ENCODE data around the gene OSBPL8. TPM values are rescaled to one million over a fixed set of nuclear protein-coding genes. Genes with fewer than 3 reads are reported as not detected.
"Not testable (repeated sequence)": the region's sequence is repeated elsewhere in the genome, so short reads cannot be mapped to it uniquely, and the experiment has no call there.

Gene OSBPL8
- total RNA-seq, 1 experiment from 2014 or later: 81.7 TPM

GRCh38 chr12:76515271-76515670, 44.3 kb downstream of the OSBPL8 start:
- peak overlapping the region; percentile 24; the same call in 1 of the 2 replicates for H3K27ac Mint-ChIP-seq
- DNase-seq (ENCODE audit: low spot score) (no peak), ATAC-seq (no peak)
- no peaks in the 10 kb centered on the region for H3K27me3 Mint-ChIP-seq (ENCODE audit: low read depth)
- ChIA-PET POLR2A (no interaction called here), CTCF (interaction anchor here (0.9 to 1.7 kb wide), 2 partner anchors 30 to 71 kb away, joined by 3 to 5 read pairs; no protein-coding TSS in a partner anchor)
- H3K9me3 Mint-ChIP-seq: peaks cover 73% of the 10 kb centered on the region
- H3K4me1 Mint-ChIP-seq: peaks cover 19% of the 10 kb centered on the region
- TF ChIP-seq ZNF512 (CRISPR knock-in tag; IDR thresholded peaks at IDR 0.05; ENCODE audit: borderline replicate concordance) (no peak), USF2 (CRISPR knock-in tag; IDR thresholded peaks at IDR 0.05) (no peak), E2F5 (CRISPR knock-in tag; IDR thresholded peaks at IDR 0.05) (no peak), ZNF138 (CRISPR knock-in tag; conservative IDR thresholded peaks at IDR 0.05) (no peak)
- peaks cover 69% of the 10 kb centered on the region for H3K36me3 Mint-ChIP-seq
- no peak overlapping the region for H3K4me3 Mint-ChIP-seq

GRCh38 chr12:76511116-76511716, 48.4 kb downstream of the OSBPL8 start:
- H3K4me3 Mint-ChIP-seq; H3K27me3 Mint-ChIP-seq (ENCODE audit: low read depth); POLR2A ChIA-PET; ATAC-seq; CTCF ChIA-PET; DNase-seq (ENCODE audit: low spot score); H3K27ac Mint-ChIP-seq: not testable (repeated sequence)
- H3K9me3 Mint-ChIP-seq: peaks cover 47% of the 10 kb centered on the region
- H3K4me1 Mint-ChIP-seq: peaks cover 11% of the 10 kb centered on the region
- H3K36me3 Mint-ChIP-seq: peaks cover 40% of the 10 kb centered on the region

- CTCF ChIA-PET: interaction anchor here (0.6 kb wide), 1 partner anchor 253 kb away, joined by 3 read pairs; no protein-coding TSS in a partner anchor
- Mint-ChIP-seq H3K9me3 (peaks cover 26% of the 10 kb centered on the region), H3K27me3 (ENCODE audit: low read depth) (no peaks in the 10 kb centered on the region), H3K36me3 (peaks cover 25% of the 10 kb centered on the region), H3K27ac (no peak overlapping the region), H3K4me3 (no peak overlapping the region), H3K4me1 (peaks cover 14% of the 10 kb centered on the region)
- POLR2A ChIA-PET: no interaction called here
- ATAC-seq: no peak
- DNase-seq (ENCODE audit: low spot score): no peak
- TF ChIP-seq RELA (CRISPR knock-in tag; IDR thresholded peaks at IDR 0.05; ENCODE audit: borderline replicate concordance): no peak
- no peak for TF ChIP-seq NR2C2 (CRISPR knock-in tag; IDR thresholded peaks at IDR 0.05)
- TF ChIP-seq ARID4B (CRISPR knock-in tag; IDR thresholded peaks at IDR 0.05; ENCODE audit: borderline replicate concordance): no peak
- TF ChIP-seq ATF1 (CRISPR knock-in tag; IDR thresholded peaks at IDR 0.05): no peak
- no peak for TF ChIP-seq CTCF (IDR thresholded peaks at IDR 0.05)
- TF ChIP-seq ATF2 (CRISPR knock-in tag; IDR thresholded peaks at IDR 0.05; ENCODE audit: borderline replicate concordance, low read depth): no peak
- TF ChIP-seq USF2 (CRISPR knock-in tag; IDR thresholded peaks at IDR 0.05): no peak
- TF ChIP-seq IRF2 (CRISPR knock-in tag; IDR thresholded peaks at IDR 0.05; ENCODE audit: borderline replicate concordance, low read depth): no peak
- no peak for TF ChIP-seq CREM (CRISPR knock-in tag; IDR thresholded peaks at IDR 0.05)
- no peak for TF ChIP-seq OVOL2 (CRISPR knock-in tag; IDR thresholded peaks at IDR 0.05; ENCODE audit: borderline replicate concordance)
- TF ChIP-seq MYBL2 (CRISPR knock-in tag; IDR thresholded peaks at IDR 0.05): no peak
- TF ChIP-seq GABPB1 (CRISPR knock-in tag; IDR thresholded peaks at IDR 0.05): no peak
- TF ChIP-seq ZBTB21 (CRISPR knock-in tag; IDR thresholded peaks at IDR 0.05; ENCODE audit: borderline replicate concordance): no peak
These were observed 51.2 kb downstream of the OSBPL8 start for GRCh38 chr12:76508128-76508980.

Measured in WTC11 (cell line).